Small intestine (tissue), 7 donors: ENCODE data around the gene UPF3A. TPM values are rescaled to one million over a fixed set of nuclear protein-coding genes. Genes with fewer than 3 reads are reported as not detected.

ENCODE experiments used
- DNase-seq, 2 donors: peaks; one replicate each; pipeline versions ENCODE4 v3.0.0 to v3.0.0-alpha.2; 2013
- FAIRE-seq: peaks from 2 replicates; lab custom pipeline; 2012; peaks lifted over from hg19 to GRCh38; lab: Jason Lieb, UNC
- H3K27ac ChIP-seq, 3 donors: one replicate each; pipeline ENCODE4 v1.5.1; 2013; ENCODE audit warnings: low read length in 2 of 3, mild to moderate bottlenecking in 2 of 3, control low read depth in 1 of 3, inconsistent platforms in 1 of 3, low read depth in 1 of 3, moderate library complexity in 1 of 3
- H3K27me3 ChIP-seq, 3 donors: one replicate each; pipeline ENCODE4 v1.6.1; 2013; ENCODE audit warnings: low read length in 3 of 3, inconsistent platforms in 1 of 3; ENCODE audit not compliant: control insufficient read depth in 3 of 3, insufficient read depth in 3 of 3
- H3K36me3 ChIP-seq, 3 donors: one replicate each; pipeline ENCODE4 v1.6.1; 2013; ENCODE audit warnings: low read length in 3 of 3, inconsistent platforms in 1 of 3, low read depth in 1 of 3, mild to moderate bottlenecking in 1 of 3, moderate library complexity in 1 of 3; ENCODE audit not compliant: control insufficient read depth in 3 of 3, insufficient read depth in 2 of 3
- H3K4me1 ChIP-seq, 3 donors: one replicate each; pipeline ENCODE4 v1.6.1; 2013; ENCODE audit warnings: low read length in 2 of 3, inconsistent platforms in 1 of 3, low read depth in 1 of 3, mild to moderate bottlenecking in 1 of 3, moderate library complexity in 1 of 3; ENCODE audit not compliant: control insufficient read depth in 3 of 3, insufficient read depth in 2 of 3
- H3K4me3 ChIP-seq, 3 donors: one replicate each; pipeline ENCODE4 v1.5.1; 2013; ENCODE audit warnings: low read length in 3 of 3, control low read depth in 1 of 3, inconsistent platforms in 1 of 3, low read depth in 1 of 3, mild to moderate bottlenecking in 1 of 3, moderate library complexity in 1 of 3
- H3K9me3 ChIP-seq, 2 donors: one replicate each; pipeline ENCODE4 v1.6.1; 2013; ENCODE audit warnings: low read depth in 1 of 2, low read length in 1 of 2; ENCODE audit not compliant: control insufficient read depth in 2 of 2, insufficient read depth in 1 of 2
- WGBS, 3 donors: extraction: QIAGEN DNeasy Blood & Tissue Kit; methylation state at CpG; one replicate each; pipeline ENCODE4 v1.1.7; 2013; 5-methylcytosine and 5-hydroxymethylcytosine counted together
- polyA plus RNA-seq, 4 donors: library from polyadenylated mRNA; stranded (reverse) in 3 of 4; unstranded in 1 of 4; fragments of 200-250 nt in 3 of 4; fragments of 120-200 nt in 1 of 4; gene quantifications; one replicate each; pipeline versions ENCODE4 v1.2.1 to v1.2.3, GENCODE V29; 2013
- donor health status: healthy with polysubstance abuse.
- donor health status: control.
- donor health status: control.
- donor health status: Bipolar disorder and iron deficiency.
- donor health status: healthy.

Gene UPF3A
- polyA plus RNA-seq, 4 donors: 38.0 to 74.2 (median 49.7) TPM

GRCh38 chr13:114282041-114282670 is 755 bp downstream of the UPF3A start:
- WGBS, 3 donors: 0% methylated on average over 48 to 50 of the region's 50 CpGs
- FAIRE-seq: no peak
- Histone ChIP-seq H3K36me3 (peaks cover 2 to 23% (median 6%) of the 10 kb centered on the region in 3 donors), H3K27me3 (no peaks in the 10 kb centered on the region), H3K4me1 (peaks cover 2 to 7% (median 5%) of the 10 kb centered on the region in 3 donors), H3K9me3 (no peaks in the 10 kb centered on the region), H3K4me3 (peak overlapping the region; percentile 60 to 78 (median 66)), H3K27ac (peak overlapping the region; percentile 79 to 92 (median 87))
- peak; percentile 71 to 90 for DNase-seq

GRCh38 chr13:114283576-114283975 is 2.2 kb downstream of the UPF3A start:
- Histone ChIP-seq H3K9me3 (no peaks in the 10 kb centered on the region), H3K36me3 (peaks cover 7 to 31% (median 9%) of the 10 kb centered on the region in 3 donors), H3K27ac (peak overlapping the region in 1 of 3 donors; percentile 13), H3K27me3 (no peaks in the 10 kb centered on the region), H3K4me3 (no peak overlapping the region), H3K4me1 (peaks cover 2 to 7% (median 5%) of the 10 kb centered on the region in 3 donors)
- WGBS, 3 donors: 63 to 74% (median 66%) methylated on average over 3 of the region's 3 CpGs
- DNase-seq (peak in 1 of 2 donors; percentile 29), FAIRE-seq (no peak)

- Histone ChIP-seq H3K27me3 (no peaks in the 10 kb centered on the region), H3K4me1 (peaks cover 2 to 7% (median 5%) of the 10 kb centered on the region in 3 donors), H3K9me3 (no peaks in the 10 kb centered on the region), H3K4me3 (no peak overlapping the region), H3K36me3 (peaks cover 9 to 38% (median 10%) of the 10 kb centered on the region in 3 donors), H3K27ac (no peak overlapping the region)
- FAIRE-seq (no peak), DNase-seq (no peak)
- WGBS, 3 donors: 96 to 99% (median 98%) methylated on average over 8 of the region's 8 CpGs
Measured at GRCh38 chr13:114284680-114285079, 3.3 kb downstream of the UPF3A start.

- Histone ChIP-seq H3K36me3 (peaks cover 9 to 44% (median 10%) of the 10 kb centered on the region in 3 donors), H3K4me3 (no peak overlapping the region), H3K9me3 (no peaks in the 10 kb centered on the region), H3K27ac (no peak overlapping the region), H3K4me1 (peaks cover 2 to 5% (median 4%) of the 10 kb centered on the region in 3 donors), H3K27me3 (no peaks in the 10 kb centered on the region)
- FAIRE-seq (no peak), DNase-seq (no peak)
- 89 to 91% (median 89%) methylated on average over 4 of the region's 4 CpGs for WGBS, 3 donors
Measured at GRCh38 chr13:114285166-114285808, 3.9 kb downstream of the UPF3A start.

GRCh38 chr13:114286808-114287207 is 5.4 kb downstream of the UPF3A start:
- Histone ChIP-seq H3K36me3 (peaks cover 9 to 50% (median 10%) of the 10 kb centered on the region in 3 donors), H3K4me1 (peaks cover 0 to 5% (median 2%) of the 10 kb centered on the region in 3 donors), H3K27me3 (no peaks in the 10 kb centered on the region), H3K4me3 (no peak overlapping the region), H3K27ac (no peak overlapping the region), H3K9me3 (no peaks in the 10 kb centered on the region)
- WGBS, 3 donors: 94 to 98% (median 96%) methylated on average over 8 of the region's 8 CpGs
- DNase-seq (no peak), FAIRE-seq (no peak)

GRCh38 chr13:114288157-114288591 is 6.8 kb downstream of the UPF3A start:
- peaks cover 0 to 5% (median 0%) of the 10 kb centered on the region in 3 donors for H3K4me1 ChIP-seq
- no peak for FAIRE-seq
- H3K27me3 ChIP-seq: no peaks in the 10 kb centered on the region
- H3K4me3 ChIP-seq: no peak overlapping the region
- no peak for DNase-seq
- peaks cover 10 to 64% (median 11%) of the 10 kb centered on the region in 3 donors for H3K36me3 ChIP-seq
- no peak overlapping the region for H3K27ac ChIP-seq
- no peaks in the 10 kb centered on the region for H3K9me3 ChIP-seq
- 94 to 98% (median 95%) methylated on average over 8 of the region's 8 CpGs for WGBS, 3 donors

GRCh38 chr13:114296448-114296847 is 15.0 kb downstream of the UPF3A start:
- Histone ChIP-seq H3K4me1 (no peaks in the 10 kb centered on the region), H3K36me3 (peaks cover 6 to 66% (median 9%) of the 10 kb centered on the region in 3 donors), H3K9me3 (no peaks in the 10 kb centered on the region), H3K27ac (no peak overlapping the region), H3K27me3 (no peaks in the 10 kb centered on the region), H3K4me3 (no peak overlapping the region)
- WGBS, 3 donors: 90 to 91% (median 90%) methylated on average over 10 of the region's 10 CpGs
- DNase-seq (no peak), FAIRE-seq (no peak)

- Histone ChIP-seq H3K4me1 (no peaks in the 10 kb centered on the region), H3K36me3 (peaks cover 6 to 69% (median 10%) of the 10 kb centered on the region in 3 donors), H3K9me3 (no peaks in the 10 kb centered on the region), H3K27ac (no peak overlapping the region), H3K27me3 (no peaks in the 10 kb centered on the region), H3K4me3 (no peak overlapping the region)
- FAIRE-seq (no peak), DNase-seq (no peak)
- WGBS, 3 donors: 92 to 94% (median 93%) methylated on average over 5 of the region's 5 CpGs
Measured at GRCh38 chr13:114296902-114297301, 15.5 kb downstream of the UPF3A start.
